B cell (primary cell): Measurements from ENCODE around the gene IFT74.

Experiments
- CTCF ChIP-seq: fragments of 200-600 bp; IDR thresholded peaks from one replicate; pipeline ENCODE4 v1.8.0; 2022; ENCODE audit warnings: antibody characterized with exemption, mild to moderate bottlenecking
- EZH2 ChIP-seq: IDR thresholded peaks from 2 replicates; pipeline ENCODE4 v1.6.1; 2012; ENCODE audit warnings: borderline replicate concordance, low read depth, mild to moderate bottlenecking, moderate library complexity, low read length; ENCODE audit not compliant: insufficient read depth, poor library complexity, severe bottlenecking

- TF ChIP-seq CTCF, result no peak
- TF ChIP-seq EZH2, result no peak
Observed at GRCh38 chr9:26939955-26940711, 16.1 kb upstream of the IFT74 start.
